A549 (cell line): ENCODE results near the gene PLCD3.

Experiments
- CEBPB ChIP-seq, 2 experiments: fragments of >200 bp in 1 of 2; sonication (Bioruptor Twin) in 1 of 2; formaldehyde crosslinking in 1 of 2; IDR thresholded peaks; 2 replicates each; pipeline ENCODE4 v1.6.1; 2012 to 2016
- EP300 ChIP-seq, 2 experiments: fragments of >200 bp; sonication (Bioruptor Twin); formaldehyde crosslinking; IDR thresholded peaks; 2 replicates in 1 of 2; 3 replicates in 1 of 2; pipeline ENCODE4 v1.6.1; 2016 to 2017
- ESRRA ChIP-seq: fragments of 150-350 bp; IDR thresholded peaks from 2 replicates; pipeline ENCODE4 v1.6.1; 2014; ENCODE audit warnings: mild to moderate bottlenecking, low read length, borderline replicate concordance
- JUN ChIP-seq, 2 experiments: fragments of >200 bp; sonication (Bioruptor Twin); formaldehyde crosslinking; IDR thresholded peaks; 2 replicates in 1 of 2; 3 replicates in 1 of 2; pipeline ENCODE4 v1.6.1; 2016 to 2017
- POLR2A ChIP-seq: IDR thresholded peaks from 2 replicates; pipeline ENCODE4 v1.6.1; 2012; ENCODE audit warnings: mild to moderate bottlenecking, low read length
- RCOR1 ChIP-seq: fragments of 150-350 bp; IDR thresholded peaks from 2 replicates; pipeline ENCODE4 v1.6.1; 2014; ENCODE audit warnings: antibody characterized with exemption, low read length, low read depth
- TF ChIP-seq, protein P1 (sequence below): fragments of >200 bp; sonication (Bioruptor Twin); formaldehyde crosslinking; IDR thresholded peaks from 3 replicates; pipeline ENCODE4 v1.5.1; 2016
- TF ChIP-seq, protein P2 (sequence below): fragments of 150-350 bp; IDR thresholded peaks from 2 replicates; pipeline ENCODE4 v1.6.1; 2014; ENCODE audit warnings: low read depth, mild to moderate bottlenecking, low read length
- TF ChIP-seq, protein P3 (sequence below): fragments of >200 bp; sonication (Bioruptor Twin); formaldehyde crosslinking; IDR thresholded peaks from 3 replicates; pipeline ENCODE4 v1.6.1; 2016

DNA sequence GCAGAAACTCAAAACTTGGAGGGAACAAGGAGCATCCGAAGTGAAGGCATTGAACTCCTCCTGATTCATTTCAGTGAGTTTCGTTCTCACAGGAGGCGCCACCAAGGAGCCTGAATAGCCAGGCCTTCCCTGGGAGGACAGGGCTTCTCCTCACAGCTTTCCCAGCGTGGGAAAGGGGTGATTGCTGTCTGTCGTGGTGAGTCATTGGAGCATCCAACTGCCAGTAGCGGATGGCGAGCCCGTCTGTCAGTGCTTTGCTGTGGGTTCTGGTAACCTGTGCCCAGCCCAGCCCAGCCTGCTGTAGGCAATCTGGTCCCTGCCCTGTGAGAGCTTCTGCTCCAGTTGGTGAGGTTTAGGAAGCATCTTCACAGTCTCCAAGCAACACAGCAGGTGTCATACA is 28.3 kb downstream of the PLCD3 start:
- TF ChIP-seq, protein P1, sequence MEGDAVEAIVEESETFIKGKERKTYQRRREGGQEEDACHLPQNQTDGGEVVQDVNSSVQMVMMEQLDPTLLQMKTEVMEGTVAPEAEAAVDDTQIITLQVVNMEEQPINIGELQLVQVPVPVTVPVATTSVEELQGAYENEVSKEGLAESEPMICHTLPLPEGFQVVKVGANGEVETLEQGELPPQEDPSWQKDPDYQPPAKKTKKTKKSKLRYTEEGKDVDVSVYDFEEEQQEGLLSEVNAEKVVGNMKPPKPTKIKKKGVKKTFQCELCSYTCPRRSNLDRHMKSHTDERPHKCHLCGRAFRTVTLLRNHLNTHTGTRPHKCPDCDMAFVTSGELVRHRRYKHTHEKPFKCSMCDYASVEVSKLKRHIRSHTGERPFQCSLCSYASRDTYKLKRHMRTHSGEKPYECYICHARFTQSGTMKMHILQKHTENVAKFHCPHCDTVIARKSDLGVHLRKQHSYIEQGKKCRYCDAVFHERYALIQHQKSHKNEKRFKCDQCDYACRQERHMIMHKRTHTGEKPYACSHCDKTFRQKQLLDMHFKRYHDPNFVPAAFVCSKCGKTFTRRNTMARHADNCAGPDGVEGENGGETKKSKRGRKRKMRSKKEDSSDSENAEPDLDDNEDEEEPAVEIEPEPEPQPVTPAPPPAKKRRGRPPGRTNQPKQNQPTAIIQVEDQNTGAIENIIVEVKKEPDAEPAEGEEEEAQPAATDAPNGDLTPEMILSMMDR, result no peak
- TF ChIP-seq JUN (IDR thresholded peaks at IDR 0.05) (no peak), RCOR1 (no peak), CEBPB (IDR thresholded peaks at IDR 0.05) (no peak), EP300 (IDR thresholded peaks at IDR 0.05) (no peak), POLR2A (no peak), ESRRA (no peak)
- TF ChIP-seq, protein P2, sequence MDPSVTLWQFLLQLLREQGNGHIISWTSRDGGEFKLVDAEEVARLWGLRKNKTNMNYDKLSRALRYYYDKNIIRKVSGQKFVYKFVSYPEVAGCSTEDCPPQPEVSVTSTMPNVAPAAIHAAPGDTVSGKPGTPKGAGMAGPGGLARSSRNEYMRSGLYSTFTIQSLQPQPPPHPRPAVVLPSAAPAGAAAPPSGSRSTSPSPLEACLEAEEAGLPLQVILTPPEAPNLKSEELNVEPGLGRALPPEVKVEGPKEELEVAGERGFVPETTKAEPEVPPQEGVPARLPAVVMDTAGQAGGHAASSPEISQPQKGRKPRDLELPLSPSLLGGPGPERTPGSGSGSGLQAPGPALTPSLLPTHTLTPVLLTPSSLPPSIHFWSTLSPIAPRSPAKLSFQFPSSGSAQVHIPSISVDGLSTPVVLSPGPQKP, result no peak
- TF ChIP-seq, protein P3, sequence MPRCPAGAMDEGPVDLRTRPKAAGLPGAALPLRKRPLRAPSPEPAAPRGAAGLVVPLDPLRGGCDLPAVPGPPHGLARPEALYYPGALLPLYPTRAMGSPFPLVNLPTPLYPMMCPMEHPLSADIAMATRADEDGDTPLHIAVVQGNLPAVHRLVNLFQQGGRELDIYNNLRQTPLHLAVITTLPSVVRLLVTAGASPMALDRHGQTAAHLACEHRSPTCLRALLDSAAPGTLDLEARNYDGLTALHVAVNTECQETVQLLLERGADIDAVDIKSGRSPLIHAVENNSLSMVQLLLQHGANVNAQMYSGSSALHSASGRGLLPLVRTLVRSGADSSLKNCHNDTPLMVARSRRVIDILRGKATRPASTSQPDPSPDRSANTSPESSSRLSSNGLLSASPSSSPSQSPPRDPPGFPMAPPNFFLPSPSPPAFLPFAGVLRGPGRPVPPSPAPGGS, result no peak
